ENCODE data around the gene UMAD1.
"Not testable (repeated sequence)": the region's sequence is repeated elsewhere in the genome, so short reads cannot be mapped to it uniquely, and the experiment has no call there.

Gene UMAD1

GRCh38 chr7:7652798-7653540 lies 12.4 kb downstream of the UMAD1 start:
- Histone ChIP-seq H3K4me3 (replicated peaks; ENCODE audit: low read depth, low read length) (no peak overlapping the region), H3K27me3 (replicated peaks; ENCODE audit: control insufficient read depth, insufficient read depth, low read length) (no peaks in the 10 kb centered on the region), H3K36me3 (ENCODE audit: control insufficient read depth, insufficient read depth, low read length) (no peaks in the 10 kb centered on the region)
- no peak for DNase-seq (ENCODE audit: extremely low read depth, insufficient read length)
- TF ChIP-seq CTCF (IDR thresholded peaks at IDR 0.05; ENCODE audit: insufficient read depth, low read length, poor library complexity, severe bottlenecking) = no peak

- H3K36me3 ChIP-seq (ENCODE audit: control insufficient read depth, insufficient read depth, low read length) = no peaks in the 10 kb centered on the region
- H3K4me3 ChIP-seq (replicated peaks; ENCODE audit: low read depth, low read length) = no peak overlapping the region
- no peak for DNase-seq (ENCODE audit: extremely low read depth, insufficient read length)
- peak; percentile 66 for TF ChIP-seq CTCF (IDR thresholded peaks at IDR 0.05; ENCODE audit: insufficient read depth, low read length, poor library complexity, severe bottlenecking)
- H3K27me3 ChIP-seq (replicated peaks; ENCODE audit: control insufficient read depth, insufficient read depth, low read length) = no peaks in the 10 kb centered on the region
These were observed 13.1 kb downstream of the UMAD1 start for GRCh38 chr7:7653593-7654187.

- Histone ChIP-seq H3K27me3 (replicated peaks; ENCODE audit: control insufficient read depth, insufficient read depth, low read length) (no peaks in the 10 kb centered on the region), H3K36me3 (ENCODE audit: control insufficient read depth, insufficient read depth, low read length) (no peaks in the 10 kb centered on the region), H3K4me3 (replicated peaks; ENCODE audit: low read depth, low read length) (no peak overlapping the region)
- no peak for DNase-seq (ENCODE audit: extremely low read depth, insufficient read length)
- TF ChIP-seq CTCF (IDR thresholded peaks at IDR 0.05; ENCODE audit: insufficient read depth, low read length, poor library complexity, severe bottlenecking) = no peak
These were observed 14.6 kb downstream of the UMAD1 start for GRCh38 chr7:7654964-7655715.

GRCh38 chr7:7656459-7656858 lies 15.9 kb downstream of the UMAD1 start:
- H3K27me3 ChIP-seq (replicated peaks; ENCODE audit: control insufficient read depth, insufficient read depth, low read length); H3K36me3 ChIP-seq (ENCODE audit: control insufficient read depth, insufficient read depth, low read length); DNase-seq (ENCODE audit: extremely low read depth, insufficient read length); H3K4me3 ChIP-seq (replicated peaks; ENCODE audit: low read depth, low read length): not testable (repeated sequence)

- DNase-seq (ENCODE audit: extremely low read depth, insufficient read length) = no peak
- no peak for TF ChIP-seq CTCF (IDR thresholded peaks at IDR 0.05; ENCODE audit: insufficient read depth, low read length, poor library complexity, severe bottlenecking)
- no peaks in the 10 kb centered on the region for H3K36me3 ChIP-seq (ENCODE audit: control insufficient read depth, insufficient read depth, low read length)
- no peaks in the 10 kb centered on the region for H3K27me3 ChIP-seq (replicated peaks; ENCODE audit: control insufficient read depth, insufficient read depth, low read length)
- no peak overlapping the region for H3K4me3 ChIP-seq (replicated peaks; ENCODE audit: low read depth, low read length)
These were observed 22.0 kb downstream of the UMAD1 start for GRCh38 chr7:7662527-7662926.

GRCh38 chr7:7664291-7664690 lies 23.7 kb downstream of the UMAD1 start:
- no peak for TF ChIP-seq CTCF (IDR thresholded peaks at IDR 0.05; ENCODE audit: insufficient read depth, low read length, poor library complexity, severe bottlenecking)
- no peaks in the 10 kb centered on the region for H3K36me3 ChIP-seq (ENCODE audit: control insufficient read depth, insufficient read depth, low read length)
- no peak for DNase-seq (ENCODE audit: extremely low read depth, insufficient read length)
- H3K27me3 ChIP-seq (replicated peaks; ENCODE audit: control insufficient read depth, insufficient read depth, low read length) = no peaks in the 10 kb centered on the region
- H3K4me3 ChIP-seq (replicated peaks; ENCODE audit: low read depth, low read length) = no peak overlapping the region
